Measurements from ENCODE around the gene MACROD1. TPM values are rescaled to one million over a fixed set of nuclear protein-coding genes. Genes with fewer than 3 reads are reported as not detected.

The MACROD1 gene
- total and polyA plus RNA-seq, 2 of the 13 experiments (the other 11 are each of a cell fraction or from before 2014, with no cell fraction given), result 23.1 to 34.5 TPM

GRCh38 chr11:64125676-64126075 is 40.2 kb downstream of the MACROD1 start:
- WGBS (ENCODE audit: low lambda C conversion rate), result 93% methylated on average over 9 of the region's 14 CpGs
- no peak for FAIRE-seq

GRCh38 chr11:64124147-64124546 is 41.8 kb downstream of the MACROD1 start:
- Histone ChIP-seq H3K4me1 (ENCODE audit: insufficient read depth, low read length) (no peaks in the 10 kb centered on the region), H3K27me3 (ENCODE audit: control insufficient read depth in 1 of 2, insufficient read depth in 2 of 2, low read length in 2 of 2) (no peaks in the 10 kb centered on the region), H2AFZ (ENCODE audit: low read length) (no peak overlapping the region), H3K4me2 (ENCODE audit: low read depth, low read length) (no peak overlapping the region), H4K20me1 (ENCODE audit: insufficient read depth, low read length) (0 out of 2 replicates have a peak, but pooled peaks cover 4% of the 10 kb centered on the region), H3K79me2 (ENCODE audit: insufficient read depth, low read length) (no peaks in the 10 kb centered on the region), H3K27ac (ENCODE audit: extremely low read length, insufficient read depth, low read length) (no peak overlapping the region), H3K36me3 (replicated peaks in 1 of 2; ENCODE audit: control insufficient read depth in 1 of 2, insufficient read depth in 2 of 2, low read length in 2 of 2) (no peaks in the 10 kb centered on the region; a peak in 1 of 5 replicates), H3K9ac (ENCODE audit: insufficient read depth, low read depth, low read length) (no peak overlapping the region), H3K9me3 (ENCODE audit: low read length) (no peaks in the 10 kb centered on the region), H3K4me3 (replicated peaks in 1 of 3; ENCODE audit: insufficient read depth in 1 of 3, low read depth in 2 of 3, low read length in 3 of 3) (no peak overlapping the region)
- no TSS peak for BruUV-seq (replicated peaks)
- DNase-seq (ENCODE audit: low spot score) (no peak), FAIRE-seq (no peak), ATAC-seq (no peak)
- ChIA-PET POLR2A (no interaction called here), CTCF (ENCODE audit: low intra/inter-chr PET ratio, low total read pairs) (no interaction called here)
- in situ Hi-C loops (cut with HindIII; ENCODE audit: extremely low pct_ligation_motif_present, low pct_unique_long_range_greater_than_20kb), result no loop called here
- intact Hi-C loops (cut with micrococcal nuclease; ENCODE audit: unreplicated experiment), result no loop called here
- WGBS (ENCODE audit: low lambda C conversion rate), result 98% methylated on average over 5 of the region's 9 CpGs
- no peak for TF ChIP-seq KDM1A (CRISPR knock-in tag; IDR thresholded peaks at IDR 0.05)
- TF ChIP-seq SIN3A (IDR thresholded peaks at IDR 0.05; ENCODE audit: borderline replicate concordance, low read depth, low read length), result no peak
- TF ChIP-seq TFDP2 (CRISPR knock-in tag; IDR thresholded peaks at IDR 0.05), result no peak
- TF ChIP-seq ZKSCAN5 (CRISPR knock-in tag; IDR thresholded peaks at IDR 0.05), result no peak
- TF ChIP-seq HNRNPH1 (optimal IDR thresholded peaks at IDR 0.05; ENCODE audit: low read depth, low read length), result no peak
- TF ChIP-seq ZNF577 (CRISPR knock-in tag; IDR thresholded peaks at IDR 0.05; ENCODE audit: borderline replicate concordance, low read depth), result no peak
- no peak for TF ChIP-seq MIER3 (CRISPR knock-in tag; IDR thresholded peaks at IDR 0.05; ENCODE audit: borderline replicate concordance)
- TF ChIP-seq THAP11 (CRISPR knock-in tag; IDR thresholded peaks at IDR 0.05), result no peak
- TF ChIP-seq ZNF576 (CRISPR knock-in tag; IDR thresholded peaks at IDR 0.05), result no peak
- no peak for TF ChIP-seq GLI4 (CRISPR knock-in tag; IDR thresholded peaks at IDR 0.05; ENCODE audit: borderline replicate concordance)
- TF ChIP-seq XRCC5 (optimal IDR thresholded peaks at IDR 0.05; ENCODE audit: low read length), result no peak

More at GRCh38 chr11:64125676-64126075, 40.2 kb downstream of the MACROD1 start:
- BruUV-seq (replicated peaks), result no TSS peak
- H3K27me3 ChIP-seq (ENCODE audit: control insufficient read depth in 1 of 2, insufficient read depth in 2 of 2, low read length in 2 of 2), result no peaks in the 10 kb centered on the region
- H3K9me3 ChIP-seq (ENCODE audit: low read length), result no peaks in the 10 kb centered on the region
- H3K4me1 ChIP-seq (ENCODE audit: insufficient read depth, low read length), result peaks cover 14% of the 10 kb centered on the region
- H3K27ac ChIP-seq (ENCODE audit: extremely low read length, insufficient read depth, low read length), result no peak overlapping the region
- in situ Hi-C loops (cut with HindIII; ENCODE audit: extremely low pct_ligation_motif_present, low pct_unique_long_range_greater_than_20kb), result no loop called here
- no peak overlapping the region for H2AFZ ChIP-seq (ENCODE audit: low read length)
- no peaks in the 10 kb centered on the region; a peak in 1 of 5 replicates for H3K36me3 ChIP-seq (replicated peaks in 1 of 2; ENCODE audit: control insufficient read depth in 1 of 2, insufficient read depth in 2 of 2, low read length in 2 of 2)
- POLR2A ChIA-PET, result no interaction called here
- TF ChIP-seq ZSCAN22 (CRISPR knock-in tag; IDR thresholded peaks at IDR 0.05) (no peak), SRF (IDR thresholded peaks at IDR 0.05; ENCODE audit: low read depth, low read length) (no peak), KMT2B (CRISPR knock-in tag; IDR thresholded peaks at IDR 0.05) (no peak), FUBP1 (CRISPR knock-in tag; IDR thresholded peaks at IDR 0.05; ENCODE audit: borderline replicate concordance) (no peak), PHF20 (CRISPR knock-in tag; IDR thresholded peaks at IDR 0.05) (no peak), CENPT (CRISPR knock-in tag; IDR thresholded peaks at IDR 0.05; ENCODE audit: low read depth) (no peak)
- ATAC-seq, result no peak
- no peak for DNase-seq (ENCODE audit: low spot score)
- no peak overlapping the region for H3K4me3 ChIP-seq (replicated peaks in 1 of 3; ENCODE audit: insufficient read depth in 1 of 3, low read depth in 2 of 3, low read length in 3 of 3)
- H3K9ac ChIP-seq (ENCODE audit: insufficient read depth, low read depth, low read length), result no peak overlapping the region
- intact Hi-C loops (cut with micrococcal nuclease; ENCODE audit: unreplicated experiment), result no loop called here
- H4K20me1 ChIP-seq (ENCODE audit: insufficient read depth, low read length), result 0 out of 2 replicates have a peak, but pooled peaks cover 4% of the 10 kb centered on the region
- H3K79me2 ChIP-seq (ENCODE audit: insufficient read depth, low read length), result no peaks in the 10 kb centered on the region
- no peak overlapping the region for H3K4me2 ChIP-seq (ENCODE audit: low read depth, low read length)
- CTCF ChIA-PET (ENCODE audit: low intra/inter-chr PET ratio, low total read pairs), result no interaction called here

Measured in HepG2 (cell line).